CD4-positive, alpha-beta T cell (primary cell): ENCODE measurements around the gene PGF. TPM values are rescaled to one million over a fixed set of nuclear protein-coding genes. Genes with fewer than 3 reads are reported as not detected.
"Not testable (repeated sequence)": the region's sequence is repeated elsewhere in the genome, so short reads cannot be mapped to it uniquely, and the experiment has no call there.

Experiments used
- ATAC-seq: fragments of 200-7000 bp; cut with Tn5 transposase; one replicate; pipeline ENCODE4 v1.10.0; 2022; ENCODE audit warnings: mild to moderate bottlenecking; ENCODE audit not compliant: poor library complexity
- CTCF ChIA-PET: fragments of 350-600 bp; sonication (Branson Sonifier 250); formaldehyde crosslinking; loops from one replicate; lab custom pipeline; 2021; ENCODE audit warnings: antibody characterized with exemption, inconsistent platforms; lab: Charles Lee
- POLR2A ChIA-PET: fragments of 350-600 bp; sonication (Branson Sonifier 250); formaldehyde crosslinking; loops from one replicate; lab custom pipeline; 2021; ENCODE audit warnings: antibody characterized with exemption, inconsistent platforms; lab: Charles Lee
- DNase-seq, 14 experiments: peaks; one replicate each; pipeline ENCODE4 v3.0.0-alpha.2; 2013 to 2020; ENCODE audit warnings: mixed read lengths in 2 of 14
- H3K27ac ChIP-seq, 2 donors: one replicate each; pipeline versions ENCODE4 v1.5.1 to v1.7.0; 2013; ENCODE audit warnings: low read length in 2 of 2, low read depth in 1 of 2, mild to moderate bottlenecking in 1 of 2
- H3K27me3 ChIP-seq, 2 experiments: 1 replicate in 1 of 2; 2 replicates in 1 of 2; pipeline versions ENCODE4 v1.6.1 to v1.7.0; 2013; ENCODE audit warnings: low read length in 2 of 2, control low read depth in 1 of 2, mild to moderate bottlenecking in 1 of 2, moderate library complexity in 1 of 2; ENCODE audit not compliant: insufficient read depth in 2 of 2, control insufficient read depth in 1 of 2
- H3K36me3 ChIP-seq: one replicate; pipeline ENCODE4 v1.6.1; 2013; ENCODE audit warnings: low read length, control low read depth; ENCODE audit not compliant: insufficient read depth
- H3K4me1 ChIP-seq: one replicate; pipeline ENCODE4 v1.6.1; 2013; ENCODE audit warnings: low read length, control low read depth; ENCODE audit not compliant: insufficient read depth
- H3K4me3 ChIP-seq: one replicate; pipeline ENCODE4 v1.5.1; 2013; ENCODE audit warnings: mild to moderate bottlenecking, low read length, moderate library complexity
- H3K9me3 ChIP-seq, 2 experiments: 1 replicate in 1 of 2; 2 replicates in 1 of 2; pipeline versions ENCODE4 v1.6.1 to v1.7.0; 2013; ENCODE audit warnings: low read length in 2 of 2, mild to moderate bottlenecking in 2 of 2, control low read depth in 1 of 2, moderate library complexity in 1 of 2; ENCODE audit not compliant: control insufficient read depth in 1 of 2, insufficient read depth in 1 of 2
- H3K27ac Mint-ChIP-seq: one replicate; pipeline ENCODE4 v1.8.0; 2020; ENCODE audit warnings: mixed read lengths
- H3K27me3 Mint-ChIP-seq: one replicate; pipeline ENCODE4 v1.8.0; 2021; ENCODE audit warnings: mixed read lengths
- H3K36me3 Mint-ChIP-seq: one replicate; pipeline ENCODE4 v1.8.0; 2021; ENCODE audit warnings: low read depth, mixed read lengths
- H3K4me1 Mint-ChIP-seq: one replicate; pipeline ENCODE4 v1.8.0; 2021; ENCODE audit warnings: low read depth, mixed read lengths
- H3K4me3 Mint-ChIP-seq: one replicate; pipeline ENCODE4 v1.8.0; 2020; ENCODE audit warnings: mild to moderate bottlenecking, mixed read lengths
- H3K9me3 Mint-ChIP-seq: one replicate; pipeline ENCODE4 v1.8.0; 2020; ENCODE audit warnings: mixed read lengths
- intact Hi-C, 2 experiments: fragments of 100-400 bp; cut with DNase I in 1 of 2; cut with micrococcal nuclease in 1 of 2; formaldehyde crosslinking; loops; one replicate each; pipeline versions ENCODE4 v1.15.1 to v1.9.0; 2023 to 2025; cut with DNase I, micrococcal nuclease
- total RNA-seq, 174 experiments: library from RNA in 2 of 174; stranded (reverse) in 2 of 174; gene quantifications; one replicate each; pipeline ENCODE4 v1.2.3 and lab custom pipeline; 2021 to 2026
- TF ChIP-seq, protein P1 (sequence below): fragments of 200-600 bp; IDR thresholded peaks from one replicate; pipeline ENCODE4 v1.8.0; 2022; ENCODE audit warnings: antibody characterized with exemption, mild to moderate bottlenecking

Gene PGF
- total RNA-seq, 2 experiments from 2014 or later = 0.11 TPM; not detected in 1

- Mint-ChIP-seq H3K27me3 (no peaks in the 10 kb centered on the region), H3K4me1 (peaks cover 51% of the 10 kb centered on the region), H3K27ac (peak within 1 kb of the TSS; percentile 93), H3K4me3 (peak within 1 kb of the TSS; percentile 99), H3K9me3 (no peaks in the 10 kb centered on the region), H3K36me3 (peaks cover 54% of the 10 kb centered on the region)
- intact Hi-C loops = loop anchor here (2.0 to 10.0 kb wide), 6 partner anchors 55 to 985 kb away; partner anchors contain the start of genes ACYP1 (in 1 of the 2), AREL1 (in 1 of the 2), FCF1 (in 1 of the 2) and IFT43 (in 1 of the 2)
- ATAC-seq = peak; percentile 96
- H3K36me3 ChIP-seq = peaks cover 29% of the 10 kb centered on the region
- peak within 1 kb of the TSS; percentile 73 for H3K4me3 ChIP-seq
- CTCF ChIA-PET = interaction anchor here (0.6 to 1.6 kb wide), 4 partner anchors 11 to 239 kb away, joined by 4 to 6 read pairs (median 4); partner anchors contain the start of gene YLPM1
- POLR2A ChIA-PET = interaction anchor here (0.6 to 2.5 kb wide), 11 partner anchors 10 to 123 kb away, joined by 3 to 11 read pairs (median 4); partner anchors contain the start of genes ACYP1, MLH3 and NEK9
- peak; percentile 97 to 100 (median 98) for DNase-seq
- H3K9me3 ChIP-seq = no peaks in the 10 kb centered on the region
- TF ChIP-seq, protein P1, sequence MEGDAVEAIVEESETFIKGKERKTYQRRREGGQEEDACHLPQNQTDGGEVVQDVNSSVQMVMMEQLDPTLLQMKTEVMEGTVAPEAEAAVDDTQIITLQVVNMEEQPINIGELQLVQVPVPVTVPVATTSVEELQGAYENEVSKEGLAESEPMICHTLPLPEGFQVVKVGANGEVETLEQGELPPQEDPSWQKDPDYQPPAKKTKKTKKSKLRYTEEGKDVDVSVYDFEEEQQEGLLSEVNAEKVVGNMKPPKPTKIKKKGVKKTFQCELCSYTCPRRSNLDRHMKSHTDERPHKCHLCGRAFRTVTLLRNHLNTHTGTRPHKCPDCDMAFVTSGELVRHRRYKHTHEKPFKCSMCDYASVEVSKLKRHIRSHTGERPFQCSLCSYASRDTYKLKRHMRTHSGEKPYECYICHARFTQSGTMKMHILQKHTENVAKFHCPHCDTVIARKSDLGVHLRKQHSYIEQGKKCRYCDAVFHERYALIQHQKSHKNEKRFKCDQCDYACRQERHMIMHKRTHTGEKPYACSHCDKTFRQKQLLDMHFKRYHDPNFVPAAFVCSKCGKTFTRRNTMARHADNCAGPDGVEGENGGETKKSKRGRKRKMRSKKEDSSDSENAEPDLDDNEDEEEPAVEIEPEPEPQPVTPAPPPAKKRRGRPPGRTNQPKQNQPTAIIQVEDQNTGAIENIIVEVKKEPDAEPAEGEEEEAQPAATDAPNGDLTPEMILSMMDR = no peak
- no peaks in the 10 kb centered on the region for H3K27me3 ChIP-seq
- peak within 1 kb of the TSS; percentile 83 to 96 for H3K27ac ChIP-seq
- peaks cover 28% of the 10 kb centered on the region for H3K4me1 ChIP-seq
Observed at GRCh38 chr14:75002392-75003249, 47.2 kb upstream of the PGF start, which contains the start of gene EIF2B2. EIF2B2 (plus strand) TSS chr14:75002921; CDS start chr14:75002991, 70 bp downstream.

DNA sequence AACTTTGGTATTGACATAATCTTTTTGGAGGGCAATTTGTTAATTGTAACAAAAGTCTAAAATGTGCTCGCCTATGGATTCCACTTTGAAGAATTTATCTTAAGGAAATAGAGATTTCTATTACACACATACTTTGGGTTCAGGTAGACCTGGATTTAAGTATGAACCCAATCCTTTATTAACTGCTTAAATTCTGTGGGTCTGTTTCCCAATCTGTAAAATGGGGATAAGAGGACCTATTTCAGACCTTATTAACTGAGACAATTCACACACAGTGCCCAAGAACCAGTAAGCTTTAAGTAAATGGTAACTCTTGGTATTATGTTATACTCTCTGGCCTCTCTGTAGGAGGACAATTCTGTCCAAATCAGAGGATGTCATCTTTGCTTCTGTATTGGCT is 46.5 kb upstream of the PGF start:
- TF ChIP-seq, protein P1 = no peak
- peak overlapping the region; percentile 93 for H3K27ac Mint-ChIP-seq
- Histone ChIP-seq H3K36me3 (peaks cover 22% of the 10 kb centered on the region), H3K4me3 (peak overlapping the region; percentile 73), H3K4me1 (peaks cover 28% of the 10 kb centered on the region), H3K9me3 (no peaks in the 10 kb centered on the region), H3K27ac (peak overlapping the region; percentile 83 to 96), H3K27me3 (no peaks in the 10 kb centered on the region)
- intact Hi-C loops = loop anchor here (2.0 to 10.0 kb wide), 6 partner anchors 55 to 985 kb away; partner anchors contain the start of genes ACYP1 (in 1 of the 2), AREL1 (in 1 of the 2), FCF1 (in 1 of the 2) and IFT43 (in 1 of the 2)
- ChIA-PET CTCF (no interaction called here), POLR2A (interaction anchor here (0.6 to 2.5 kb wide), 7 partner anchors 11 to 124 kb away, joined by 3 to 11 read pairs (median 4); partner anchors contain the start of gene NEK9)
- no peak for ATAC-seq
- no peaks in the 10 kb centered on the region for H3K27me3 Mint-ChIP-seq
- no peak for DNase-seq
- peaks cover 45% of the 10 kb centered on the region for H3K4me1 Mint-ChIP-seq
- peaks cover 47% of the 10 kb centered on the region for H3K36me3 Mint-ChIP-seq
- H3K4me3 Mint-ChIP-seq = peak overlapping the region; percentile 99
- H3K9me3 Mint-ChIP-seq = no peaks in the 10 kb centered on the region

DNA sequence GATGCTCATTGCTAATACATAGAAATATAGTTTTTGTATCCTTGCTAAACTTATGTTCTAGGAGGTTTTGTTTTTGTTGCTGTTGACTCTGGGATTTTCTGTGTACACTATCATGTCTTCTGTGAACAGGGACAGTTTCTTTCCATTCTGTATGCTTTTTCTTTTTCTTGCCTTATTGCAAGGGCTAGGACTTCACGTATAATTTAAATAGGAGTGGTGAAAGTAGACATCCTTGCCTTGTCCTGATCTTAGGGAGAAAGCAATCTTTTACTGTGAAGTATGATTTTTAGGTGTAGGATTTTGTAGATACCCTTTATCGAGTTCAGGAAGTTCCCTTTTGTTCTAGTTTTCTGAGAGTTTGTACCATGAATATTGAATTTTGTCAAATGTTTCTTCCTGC is 45.9 kb upstream of the PGF start:
- no peaks in the 10 kb centered on the region for H3K27me3 Mint-ChIP-seq
- DNase-seq = no peak
- TF ChIP-seq, protein P1 = no peak
- no peak for ATAC-seq
- H3K4me3 Mint-ChIP-seq = peak overlapping the region; percentile 99
- H3K9me3 Mint-ChIP-seq = no peaks in the 10 kb centered on the region
- Histone ChIP-seq H3K4me3 (no peak overlapping the region), H3K27ac (peak overlapping the region in 1 of 2 donors; percentile 96), H3K36me3 (peaks cover 16% of the 10 kb centered on the region), H3K9me3 (no peaks in the 10 kb centered on the region), H3K27me3 (no peaks in the 10 kb centered on the region), H3K4me1 (peaks cover 28% of the 10 kb centered on the region)
- ChIA-PET POLR2A (no interaction called here), CTCF (no interaction called here)
- peaks cover 45% of the 10 kb centered on the region for H3K4me1 Mint-ChIP-seq
- H3K27ac Mint-ChIP-seq = peak overlapping the region; percentile 93
- intact Hi-C loops = loop anchor here (5.0 to 10.0 kb wide), 4 partner anchors 54 to 986 kb away; partner anchors contain the start of genes ACYP1 (in 1 of the 2), IFT43 (in 1 of the 2), NEK9 (in 1 of the 2) and ZC2HC1C (in 1 of the 2)
- peaks cover 40% of the 10 kb centered on the region for H3K36me3 Mint-ChIP-seq

GRCh38 chr14:74995781-74996180 is 40.4 kb upstream of the PGF start:
- H3K36me3 Mint-ChIP-seq, H3K4me1 ChIP-seq, H3K4me1 Mint-ChIP-seq, DNase-seq, H3K9me3 ChIP-seq, H3K27ac Mint-ChIP-seq, CTCF ChIA-PET, H3K9me3 Mint-ChIP-seq, H3K27ac ChIP-seq, ATAC-seq, H3K4me3 ChIP-seq, H3K27me3 ChIP-seq, H3K4me3 Mint-ChIP-seq, H3K27me3 Mint-ChIP-seq, intact Hi-C loops, POLR2A ChIA-PET, H3K36me3 ChIP-seq: not testable (repeated sequence)
